H9 (cell line): Measurements from ENCODE around the gene MTHFD1. TPM values are rescaled to one million over a fixed set of nuclear protein-coding genes. Genes with fewer than 3 reads are reported as not detected.

Experiments used
- DNase-seq: peaks from one replicate; pipeline ENCODE4 v3.0.0-alpha.2; 2017
- H2AFZ ChIP-seq: one replicate; pipeline ENCODE4 v1.6.1; 2013; ENCODE audit warnings: mild to moderate bottlenecking, low read length, control low read depth, moderate library complexity
- H2AK5ac ChIP-seq: 2 replicates; pipeline ENCODE4 v1.6.1; 2013; ENCODE audit warnings: low read length, control low read depth, mixed read lengths; ENCODE audit not compliant: insufficient read length
- H2BK120ac ChIP-seq: one replicate; pipeline ENCODE4 v1.6.1; 2013; ENCODE audit warnings: low read depth, mild to moderate bottlenecking, low read length, control low read depth, inconsistent platforms; ENCODE audit not compliant: poor library complexity, severe bottlenecking
- H2BK12ac ChIP-seq: 2 replicates; pipeline ENCODE4 v1.6.1; 2013; ENCODE audit warnings: low read length, control low read depth, mixed read lengths, low read depth; ENCODE audit not compliant: insufficient read length
- H2BK15ac ChIP-seq: 2 replicates; pipeline ENCODE4 v1.6.1; 2013; ENCODE audit warnings: low read depth, low read length, control low read depth
- H2BK20ac ChIP-seq: one replicate; pipeline ENCODE4 v1.6.1; 2013; ENCODE audit warnings: low read depth, mild to moderate bottlenecking, low read length, control low read depth, inconsistent platforms; ENCODE audit not compliant: poor library complexity, severe bottlenecking
- H2BK5ac ChIP-seq: 2 replicates; pipeline ENCODE4 v1.6.1; 2013; ENCODE audit warnings: low read length, control low read depth, mixed read lengths; ENCODE audit not compliant: insufficient read length
- H3K14ac ChIP-seq: 2 replicates; pipeline ENCODE4 v1.6.1; 2013; ENCODE audit warnings: low read length, control low read depth; ENCODE audit not compliant: insufficient read depth
- H3K18ac ChIP-seq: 2 replicates; pipeline ENCODE4 v1.6.1; 2013; ENCODE audit warnings: low read depth, mild to moderate bottlenecking, mixed read lengths, low read length, control low read depth; ENCODE audit not compliant: insufficient read length
- H3K23ac ChIP-seq: 2 replicates; pipeline ENCODE4 v1.6.1; 2013; ENCODE audit warnings: low read length, control low read depth, mixed read lengths, low read depth; ENCODE audit not compliant: insufficient read length
- H3K23me2 ChIP-seq: 2 replicates; pipeline ENCODE4 v1.6.1; 2013; ENCODE audit warnings: low read depth, mild to moderate bottlenecking, mixed read lengths, low read length, control low read depth; ENCODE audit not compliant: insufficient read length, poor library complexity, severe bottlenecking
- H3K27ac ChIP-seq: 2 replicates; pipeline ENCODE4 v1.5.1; 2013; ENCODE audit warnings: low read length, control low read depth, mixed read lengths, low read depth; ENCODE audit not compliant: insufficient read length
- H3K27me3 ChIP-seq: 2 replicates; pipeline ENCODE4 v1.6.1; 2013; ENCODE audit warnings: low read length, control low read depth, inconsistent platforms; ENCODE audit not compliant: insufficient read depth
- H3K4ac ChIP-seq: 2 replicates; pipeline ENCODE4 v1.6.1; 2013; ENCODE audit warnings: low read depth, mild to moderate bottlenecking, control low read depth, inconsistent platforms, low read length, moderate library complexity
- H3K4me1 ChIP-seq: 2 replicates; pipeline ENCODE4 v1.6.1; 2013; ENCODE audit warnings: low read length, control low read depth, inconsistent platforms; ENCODE audit not compliant: insufficient read depth
- H3K4me2 ChIP-seq: 2 replicates; pipeline ENCODE4 v1.6.1; 2013; ENCODE audit warnings: low read length, control low read depth, mixed read lengths; ENCODE audit not compliant: insufficient read length, insufficient read depth
- H3K56ac ChIP-seq: 2 replicates; pipeline ENCODE4 v1.6.1; 2013; ENCODE audit warnings: low read depth, mild to moderate bottlenecking, mixed read lengths, low read length, control low read depth; ENCODE audit not compliant: insufficient read length
- H3K79me1 ChIP-seq: 2 replicates; pipeline ENCODE4 v1.6.1; 2013; ENCODE audit warnings: low read depth, mild to moderate bottlenecking, moderate library complexity, low read length, control low read depth, inconsistent platforms; ENCODE audit not compliant: insufficient read depth, poor library complexity, severe bottlenecking
- H3K79me2 ChIP-seq: 2 replicates; pipeline ENCODE4 v1.6.1; 2013; ENCODE audit warnings: low read length, control low read depth, inconsistent platforms; ENCODE audit not compliant: insufficient read depth
- H3K9ac ChIP-seq: 2 replicates; pipeline ENCODE4 v1.6.1; 2013; ENCODE audit warnings: low read length, control low read depth, mixed read lengths; ENCODE audit not compliant: insufficient read length; ENCODE audit errors: extremely low read depth
- H3K9me3 ChIP-seq: one replicate; pipeline ENCODE4 v1.6.1; 2013; ENCODE audit warnings: low read depth, low read length, inconsistent platforms; ENCODE audit not compliant: control insufficient read depth
- H3T11ph ChIP-seq: one replicate; pipeline ENCODE4 v1.6.1; 2013; ENCODE audit warnings: mild to moderate bottlenecking, low read length, control low read depth, inconsistent platforms
- H4K20me1 ChIP-seq: one replicate; pipeline ENCODE4 v1.6.1; 2013; ENCODE audit not compliant: control insufficient read depth, insufficient read length, insufficient read depth
- H4K5ac ChIP-seq: 2 replicates; pipeline ENCODE4 v1.6.1; 2013; ENCODE audit warnings: low read depth, mild to moderate bottlenecking, mixed read lengths, low read length, control low read depth; ENCODE audit not compliant: insufficient read length
- H4K8ac ChIP-seq: replicated peaks from 2 replicates; pipeline ENCODE4 v1.6.1; 2013; ENCODE audit warnings: low read length, control low read depth, mixed read lengths, low read depth; ENCODE audit not compliant: insufficient read length
- H4K91ac ChIP-seq: 2 replicates; pipeline ENCODE4 v1.6.1; 2013; ENCODE audit warnings: low read depth, mild to moderate bottlenecking, moderate library complexity, mixed read lengths, low read length, control low read depth; ENCODE audit not compliant: insufficient read length
- H3K27ac Mint-ChIP-seq, 3 experiments: 2 replicates in 2 of 3; 3 replicates in 1 of 3; pipeline ENCODE4 v1.8.0; 2020 to 2021; ENCODE audit warnings: mixed read lengths in 3 of 3, mild to moderate bottlenecking in 1 of 3, moderate library complexity in 1 of 3
- H3K27me3 Mint-ChIP-seq: 2 replicates; pipeline ENCODE4 v1.8.0; 2021; ENCODE audit warnings: low read depth, mild to moderate bottlenecking, moderate library complexity, mixed read lengths
- H3K36me3 Mint-ChIP-seq, 3 experiments: 2 replicates in 2 of 3; 3 replicates in 1 of 3; pipeline ENCODE4 v1.8.0; 2020 to 2021; ENCODE audit warnings: low read depth in 3 of 3, mixed read lengths in 3 of 3; ENCODE audit not compliant: insufficient read depth in 1 of 3
- H3K4me1 Mint-ChIP-seq, 2 experiments: 2 replicates each; pipeline ENCODE4 v1.8.0; 2020; ENCODE audit warnings: mixed read lengths in 2 of 2
- H3K4me3 Mint-ChIP-seq, 2 experiments: 2 replicates in 1 of 2; 3 replicates in 1 of 2; pipeline ENCODE4 v1.8.0; 2020 to 2021; ENCODE audit warnings: mild to moderate bottlenecking in 2 of 2, mixed read lengths in 2 of 2, moderate library complexity in 1 of 2
- H3K9me3 Mint-ChIP-seq, 2 experiments: 2 replicates in 1 of 2; 3 replicates in 1 of 2; pipeline ENCODE4 v1.8.0; 2020; ENCODE audit warnings: mild to moderate bottlenecking in 2 of 2, mixed read lengths in 2 of 2, moderate library complexity in 1 of 2
- WGBS: extraction: QIAGEN DNeasy Blood & Tissue Kit; methylation state at CpG from one replicate; pipeline ENCODE4 v1.1.7; 2013; ENCODE audit warnings: missing lambda C conversion rate, low lambda C conversion rate, mixed read lengths; ENCODE audit not compliant: insufficient read length; ENCODE audit errors: extremely low coverage; 5-methylcytosine and 5-hydroxymethylcytosine counted together
- total RNA-seq: library from RNA; stranded (reverse); gene quantifications from 2 replicates; pipeline ENCODE4 v1.2.1, GENCODE V29; 2021
- TF ChIP-seq, protein P1 (sequence below): fragments of 200-600 bp; sonication (generic); conservative IDR thresholded peaks from 3 replicates; pipeline ENCODE4 v1.8.0; 2021; ENCODE audit warnings: antibody characterized with exemption, mild to moderate bottlenecking

Gene MTHFD1
- total RNA-seq, 1 experiment from 2014 or later: 203 TPM

DNA sequence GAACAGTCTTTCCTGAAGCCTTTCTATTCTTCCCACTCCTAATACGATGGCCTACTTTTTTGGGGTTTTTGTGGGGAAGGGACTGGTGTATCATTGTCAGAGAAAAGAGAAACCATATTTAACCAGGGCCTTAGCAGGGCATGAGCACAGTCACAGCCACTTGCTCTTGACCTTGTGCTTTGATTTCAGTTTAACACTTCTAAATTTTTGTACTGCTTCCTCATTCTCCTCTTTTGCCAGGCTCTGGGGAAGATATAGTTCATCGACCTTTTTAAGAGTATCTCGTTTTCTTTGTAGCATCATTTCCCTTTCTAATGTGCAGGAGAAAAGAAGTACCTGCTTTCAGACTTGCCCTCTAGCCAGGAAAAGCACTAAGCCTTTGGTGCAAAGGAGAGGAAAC, 118.6 kb downstream of the MTHFD1 start:
- H3K23ac ChIP-seq: no peak overlapping the region
- H4K20me1 ChIP-seq: no peaks in the 10 kb centered on the region
- no peak overlapping the region for H4K91ac ChIP-seq
- H3K14ac ChIP-seq: no peak overlapping the region
- TF ChIP-seq, protein P1, sequence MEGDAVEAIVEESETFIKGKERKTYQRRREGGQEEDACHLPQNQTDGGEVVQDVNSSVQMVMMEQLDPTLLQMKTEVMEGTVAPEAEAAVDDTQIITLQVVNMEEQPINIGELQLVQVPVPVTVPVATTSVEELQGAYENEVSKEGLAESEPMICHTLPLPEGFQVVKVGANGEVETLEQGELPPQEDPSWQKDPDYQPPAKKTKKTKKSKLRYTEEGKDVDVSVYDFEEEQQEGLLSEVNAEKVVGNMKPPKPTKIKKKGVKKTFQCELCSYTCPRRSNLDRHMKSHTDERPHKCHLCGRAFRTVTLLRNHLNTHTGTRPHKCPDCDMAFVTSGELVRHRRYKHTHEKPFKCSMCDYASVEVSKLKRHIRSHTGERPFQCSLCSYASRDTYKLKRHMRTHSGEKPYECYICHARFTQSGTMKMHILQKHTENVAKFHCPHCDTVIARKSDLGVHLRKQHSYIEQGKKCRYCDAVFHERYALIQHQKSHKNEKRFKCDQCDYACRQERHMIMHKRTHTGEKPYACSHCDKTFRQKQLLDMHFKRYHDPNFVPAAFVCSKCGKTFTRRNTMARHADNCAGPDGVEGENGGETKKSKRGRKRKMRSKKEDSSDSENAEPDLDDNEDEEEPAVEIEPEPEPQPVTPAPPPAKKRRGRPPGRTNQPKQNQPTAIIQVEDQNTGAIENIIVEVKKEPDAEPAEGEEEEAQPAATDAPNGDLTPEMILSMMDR: no peak
- peaks cover 62 to 63% of the 10 kb centered on the region in 2 experiments for H3K4me1 Mint-ChIP-seq
- no CpG with 5 or more reads among the region's 3 CpGs for WGBS
- no peak overlapping the region for H3K27ac ChIP-seq
- H3K79me1 ChIP-seq: no peaks in the 10 kb centered on the region
- no peak overlapping the region for H2AK5ac ChIP-seq
- H3K4ac ChIP-seq: no peak overlapping the region
- no peak overlapping the region for H2BK5ac ChIP-seq
- no peaks in the 10 kb centered on the region for H3K27me3 Mint-ChIP-seq
- no peak overlapping the region for H2BK120ac ChIP-seq
- no peak overlapping the region for H3K9ac ChIP-seq
- H3K9me3 Mint-ChIP-seq: no peaks in the 10 kb centered on the region
- H2BK15ac ChIP-seq: no peak overlapping the region
- no peak overlapping the region for H3K18ac ChIP-seq
- no peaks in the 10 kb centered on the region for H3K9me3 ChIP-seq
- no peak overlapping the region for H3K4me2 ChIP-seq
- peak overlapping the region in 1 of 3 experiments; percentile 70; a peak in 2 of 7 replicates for H3K27ac Mint-ChIP-seq
- no peaks in the 10 kb centered on the region; the same call in 1 of the 2 replicates for H3K4me1 ChIP-seq
- no peak overlapping the region for H4K5ac ChIP-seq
- H3K36me3 Mint-ChIP-seq: peaks cover 0 to 7% (median 3%) of the 10 kb centered on the region in 3 experiments; a peak in 3 of 7 replicates
- H2BK20ac ChIP-seq: no peak overlapping the region
- H3K79me2 ChIP-seq: peaks cover 33% of the 10 kb centered on the region; the same call in 1 of the 2 replicates
- no peak overlapping the region for H2AFZ ChIP-seq
- H4K8ac ChIP-seq: no peak overlapping the region
- no peak for DNase-seq
- no peaks in the 10 kb centered on the region for H3K27me3 ChIP-seq
- H3T11ph ChIP-seq: no peak overlapping the region
- no peak overlapping the region for H2BK12ac ChIP-seq
- H3K4me3 Mint-ChIP-seq: peak overlapping the region in 1 of 2 experiments; percentile 86; a peak in 2 of 5 replicates
- peaks cover 15% of the 10 kb centered on the region for H3K23me2 ChIP-seq
- H3K56ac ChIP-seq: no peak overlapping the region
